SIG-M5 treated with dmso at 0.1 percent for 504 hours (cell line): ENCODE measurements around the gene CACNA1S.

Source experiments
- DNase-seq: peaks from one replicate; lab custom pipeline; 2025; ENCODE audit not compliant: unreplicated experiment; lab: John Stamatoyannopoulos, UW

The CACNA1S gene

GRCh38 chr1:201038186-201038876 lies 73.9 kb downstream of the CACNA1S start:
- no peak for DNase-seq

- DNase-seq = peak; percentile 10
Measured at GRCh38 chr1:201036188-201036842, 75.9 kb downstream of the CACNA1S start.

GRCh38 chr1:201034671-201035070 lies 77.6 kb downstream of the CACNA1S start:
- no peak for DNase-seq

GRCh38 chr1:201032408-201032807 lies 79.8 kb downstream of the CACNA1S start:
- DNase-seq = no peak

- peak; percentile 49 for DNase-seq
Measured at GRCh38 chr1:201028461-201028889, 83.8 kb downstream of the CACNA1S start.

- peak; percentile 95 for DNase-seq
Measured at GRCh38 chr1:201026836-201027235, 85.4 kb downstream of the CACNA1S start.

- DNase-seq = no peak
Measured at GRCh38 chr1:201026234-201026633, 86.0 kb downstream of the CACNA1S start.

GRCh38 chr1:201025571-201026002 lies 86.6 kb downstream of the CACNA1S start:
- peak; percentile 54 for DNase-seq

- DNase-seq = peak; percentile 33
Measured at GRCh38 chr1:201024625-201024998, 87.6 kb downstream of the CACNA1S start.

- DNase-seq = peak; percentile 68
Measured at GRCh38 chr1:201023920-201024624, 88.2 kb downstream of the CACNA1S start.

GRCh38 chr1:201023517-201023902 lies 88.7 kb downstream of the CACNA1S start, which contains the start of gene KIF21B:
Gene KIF21B (minus strand): TSS chr1:201023714. CDS start chr1:201023383, 331 bp downstream.
- peak; percentile 92 for DNase-seq

- DNase-seq = peak; percentile 41
Measured at GRCh38 chr1:201022820-201023516, 89.3 kb downstream of the CACNA1S start.

- DNase-seq = no peak
Measured at GRCh38 chr1:201022493-201022819, 89.8 kb downstream of the CACNA1S start.

- DNase-seq = peak; percentile 55
Measured at GRCh38 chr1:201021630-201022492, 90.4 kb downstream of the CACNA1S start.

- peak; percentile 84 for DNase-seq
Measured at GRCh38 chr1:201020721-201021629, 91.3 kb downstream of the CACNA1S start.

- DNase-seq = peak; percentile 86
Measured at GRCh38 chr1:201020040-201020591, 92.1 kb downstream of the CACNA1S start.

GRCh38 chr1:201019321-201019977 lies 92.8 kb downstream of the CACNA1S start:
- peak; percentile 99 for DNase-seq

GRCh38 chr1:201017828-201018163 lies 94.4 kb downstream of the CACNA1S start:
- no peak for DNase-seq
